Liver (tissue), 9 donors: ENCODE results near the gene RAB29. TPM values are rescaled to one million over a fixed set of nuclear protein-coding genes. Genes with fewer than 3 reads are reported as not detected.

Experiments used
- DNase-seq: peaks from one replicate; pipeline ENCODE4 v3.0.0-alpha.2; 2017; ENCODE audit warnings: low spot score
- H3K27ac ChIP-seq, 2 donors: one replicate each; pipeline ENCODE4 v1.7.0; 2013; ENCODE audit warnings: inconsistent platforms in 2 of 2, low read length in 2 of 2, control low read depth in 1 of 2, low read depth in 1 of 2, mild to moderate bottlenecking in 1 of 2
- H3K27me3 ChIP-seq, 4 donors: one replicate each; pipeline versions ENCODE4 v1.6.1 to v1.7.0; 2013; ENCODE audit warnings: low read length in 3 of 4, inconsistent platforms in 1 of 4, mild to moderate bottlenecking in 1 of 4, moderate library complexity in 1 of 4; ENCODE audit not compliant: control insufficient read depth in 4 of 4, insufficient read depth in 4 of 4
- H3K36me3 ChIP-seq, 4 donors: one replicate each; pipeline versions ENCODE4 v1.6.1 to v1.7.0; 2013; ENCODE audit warnings: low read length in 3 of 4, mild to moderate bottlenecking in 3 of 4, low read depth in 1 of 4, moderate library complexity in 1 of 4; ENCODE audit not compliant: control insufficient read depth in 4 of 4, insufficient read depth in 3 of 4
- H3K4me1 ChIP-seq, 4 donors: one replicate each; pipeline versions ENCODE4 v1.6.1 to v1.7.0; 2013; ENCODE audit warnings: low read length in 3 of 4, mild to moderate bottlenecking in 3 of 4, moderate library complexity in 1 of 4; ENCODE audit not compliant: control insufficient read depth in 4 of 4, insufficient read depth in 4 of 4
- H3K4me3 ChIP-seq, 3 donors: one replicate each; pipeline versions ENCODE4 v1.6.1 to v1.7.0; 2013; ENCODE audit warnings: low read length in 3 of 3, control low read depth in 1 of 3, low read depth in 1 of 3, mild to moderate bottlenecking in 1 of 3
- H3K9ac ChIP-seq, 2 donors: one replicate each; pipeline ENCODE4 v1.7.0; 2013; ENCODE audit warnings: low read length in 2 of 2, mild to moderate bottlenecking in 2 of 2, moderate library complexity in 2 of 2, control low read depth in 1 of 2, low read depth in 1 of 2
- H3K9me3 ChIP-seq, 4 donors: one replicate each; pipeline versions ENCODE4 v1.6.1 to v1.7.0; 2013; ENCODE audit warnings: low read length in 3 of 4; ENCODE audit not compliant: control insufficient read depth in 4 of 4
- EGR1 ChIP-seq, 2 donors: IDR thresholded peaks; 2 replicates each; pipeline ENCODE4 v1.6.1; 2016 to 2018; ENCODE audit warnings: antibody characterized with exemption in 2 of 2, low read depth in 2 of 2
- FOXA1 ChIP-seq: IDR thresholded peaks from 2 replicates; pipeline ENCODE4 v1.6.1; 2016; ENCODE audit warnings: antibody characterized with exemption
- FOXA2 ChIP-seq: IDR thresholded peaks from 2 replicates; pipeline ENCODE4 v1.6.1; 2016; ENCODE audit warnings: antibody characterized with exemption
- GABPA ChIP-seq, 2 donors: IDR thresholded peaks in 1 of 2; conservative IDR thresholded peaks in 1 of 2; 2 replicates each; pipeline ENCODE4 v1.6.1; 2016; ENCODE audit warnings: antibody characterized with exemption in 2 of 2, mild to moderate bottlenecking in 1 of 2, moderate library complexity in 1 of 2
- HNF4A ChIP-seq, 2 donors: conservative IDR thresholded peaks; 2 replicates each; pipeline ENCODE4 v1.6.1; 2016; ENCODE audit warnings: antibody characterized with exemption in 2 of 2, mild to moderate bottlenecking in 2 of 2
- HNF4G ChIP-seq: IDR thresholded peaks from 2 replicates; pipeline ENCODE4 v1.6.1; 2016; ENCODE audit warnings: antibody characterized with exemption
- JUND ChIP-seq, 2 donors: IDR thresholded peaks; 2 replicates each; pipeline ENCODE4 v1.6.1; 2016; ENCODE audit warnings: antibody characterized with exemption in 2 of 2
- MAX ChIP-seq: IDR thresholded peaks from 2 replicates; pipeline ENCODE4 v1.6.1; 2016; ENCODE audit warnings: antibody characterized with exemption
- NR2F2 ChIP-seq: IDR thresholded peaks from 2 replicates; pipeline ENCODE4 v1.6.1; 2016; ENCODE audit warnings: antibody characterized with exemption
- RAD21 ChIP-seq, 2 donors: IDR thresholded peaks; 2 replicates each; pipeline ENCODE4 v1.6.1; 2016; ENCODE audit warnings: antibody characterized with exemption in 2 of 2, mild to moderate bottlenecking in 2 of 2
- REST ChIP-seq: IDR thresholded peaks from 2 replicates; pipeline ENCODE4 v1.6.1; 2016; ENCODE audit warnings: antibody characterized with exemption, mild to moderate bottlenecking
- RXRA ChIP-seq, 2 donors: IDR thresholded peaks; 2 replicates each; pipeline ENCODE4 v1.6.1; 2017 to 2018; ENCODE audit warnings: antibody characterized with exemption in 2 of 2, mild to moderate bottlenecking in 1 of 2
- SP1 ChIP-seq: IDR thresholded peaks from 2 replicates; pipeline ENCODE4 v1.6.1; 2018; ENCODE audit warnings: antibody characterized with exemption, mild to moderate bottlenecking
- TAF1 ChIP-seq: conservative IDR thresholded peaks from 2 replicates; pipeline ENCODE4 v1.6.1; 2016; ENCODE audit warnings: antibody characterized with exemption, mild to moderate bottlenecking
- YY1 ChIP-seq: IDR thresholded peaks from 2 replicates; pipeline ENCODE4 v1.6.1; 2016; ENCODE audit warnings: antibody characterized with exemption, mild to moderate bottlenecking
- WGBS: extraction: QIAGEN DNeasy Blood & Tissue Kit; methylation state at CpG from one replicate; pipeline ENCODE4 v1.1.7; 2013; 5-methylcytosine and 5-hydroxymethylcytosine counted together
- polyA plus RNA-seq, 2 donors: library from polyadenylated mRNA; stranded (reverse) in 1 of 2; unstranded in 1 of 2; fragments of 200-250 nt in 1 of 2; fragments of >200 nt in 1 of 2; fragmentation: Nextera tagmentation in 1 of 2; extraction: Ambion mirVana in 1 of 2; gene quantifications; one replicate each; pipeline versions ENCODE4 v1.2.1 to v1.2.3, GENCODE V29; 2013 to 2015
- total RNA-seq, 2 donors: library from RNA; depleted of rRNA; stranded (reverse); fragments of >200 nt; gene quantifications; one replicate each; pipeline ENCODE4 v1.2.3, GENCODE V29; 2014
- TF ChIP-seq, protein P1 (sequence below): IDR thresholded peaks from 2 replicates; pipeline ENCODE4 v1.6.1; 2016; ENCODE audit warnings: antibody characterized with exemption
- TF ChIP-seq, protein P2 (sequence below): fragments of 150-350 bp; IDR thresholded peaks from 2 replicates; pipeline ENCODE4 v1.5.1; 2017; ENCODE audit warnings: improper control_type of control experiment, low read depth, low read length; ENCODE audit not compliant: missing input control
- TF ChIP-seq, protein P3 (sequence below): IDR thresholded peaks from 2 replicates; pipeline ENCODE4 v1.6.1; 2016; ENCODE audit warnings: antibody characterized with exemption
- donor health status: healthy.
- donor health status: healthy.
- donor health status: healthy.
- donor health status: healthy.
- donor health status: healthy.

The RAB29 gene
- total and polyA plus RNA-seq, 4 donors, result 11.0 to 25.0 (median 16.0) TPM

DNA sequence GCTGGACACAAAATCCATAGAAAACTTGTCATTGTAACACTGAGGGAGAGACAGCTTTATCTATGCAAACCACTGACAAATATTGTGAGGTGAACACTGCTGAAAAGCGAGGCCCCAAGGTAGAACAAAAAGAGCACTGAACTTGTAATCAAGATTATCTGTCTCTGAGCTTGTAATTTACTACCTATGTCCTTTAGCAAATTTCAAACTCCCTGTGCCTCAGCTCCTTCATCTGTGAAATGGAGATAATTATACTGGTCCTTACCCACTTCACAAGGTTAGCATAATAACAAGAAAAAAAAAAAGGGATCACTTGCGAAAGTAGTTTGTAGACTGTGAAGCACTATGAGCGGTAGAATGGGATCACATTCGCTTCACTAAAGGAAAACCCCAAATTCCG is 20.4 kb downstream of the RAB29 start (continued):
- TF ChIP-seq, protein P1, sequence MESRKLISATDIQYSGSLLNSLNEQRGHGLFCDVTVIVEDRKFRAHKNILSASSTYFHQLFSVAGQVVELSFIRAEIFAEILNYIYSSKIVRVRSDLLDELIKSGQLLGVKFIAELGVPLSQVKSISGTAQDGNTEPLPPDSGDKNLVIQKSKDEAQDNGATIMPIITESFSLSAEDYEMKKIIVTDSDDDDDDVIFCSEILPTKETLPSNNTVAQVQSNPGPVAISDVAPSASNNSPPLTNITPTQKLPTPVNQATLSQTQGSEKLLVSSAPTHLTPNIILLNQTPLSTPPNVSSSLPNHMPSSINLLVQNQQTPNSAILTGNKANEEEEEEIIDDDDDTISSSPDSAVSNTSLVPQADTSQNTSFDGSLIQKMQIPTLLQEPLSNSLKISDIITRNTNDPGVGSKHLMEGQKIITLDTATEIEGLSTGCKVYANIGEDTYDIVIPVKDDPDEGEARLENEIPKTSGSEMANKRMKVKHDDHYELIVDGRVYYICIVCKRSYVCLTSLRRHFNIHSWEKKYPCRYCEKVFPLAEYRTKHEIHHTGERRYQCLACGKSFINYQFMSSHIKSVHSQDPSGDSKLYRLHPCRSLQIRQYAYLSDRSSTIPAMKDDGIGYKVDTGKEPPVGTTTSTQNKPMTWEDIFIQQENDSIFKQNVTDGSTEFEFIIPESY, result no peak
- TF ChIP-seq RXRA (IDR thresholded peaks at IDR 0.05), result no peak
- no peak for TF ChIP-seq GABPA (IDR thresholded peaks at IDR 0.05 in 1 of 2, conservative IDR thresholded peaks at IDR 0.05 in 1 of 2)
- no peak for TF ChIP-seq FOXA2
- TF ChIP-seq EGR1 (IDR thresholded peaks at IDR 0.05; ENCODE audit: low read depth in 2 of 2), result no peak

GRCh38 chr1:205751036-205751651 is 24.1 kb downstream of the RAB29 start:
- H3K36me3 ChIP-seq, result no peaks in the 10 kb centered on the region
- no peak overlapping the region for H3K9ac ChIP-seq
- TF ChIP-seq GABPA (IDR thresholded peaks at IDR 0.05 in 1 of 2, conservative IDR thresholded peaks at IDR 0.05 in 1 of 2), result no peak
- H3K4me3 ChIP-seq, result no peak overlapping the region
- 87% methylated on average over 13 of the region's 13 CpGs for WGBS
- H3K27ac ChIP-seq, result no peak overlapping the region
- H3K9me3 ChIP-seq, result no peaks in the 10 kb centered on the region
- peaks cover 6 to 25% (median 18%) of the 10 kb centered on the region in 4 donors for H3K4me1 ChIP-seq
- no peak for DNase-seq
- H3K27me3 ChIP-seq, result no peaks in the 10 kb centered on the region

- H3K9me3 ChIP-seq, result no peaks in the 10 kb centered on the region
- under 1% methylated on average over 27 of the region's 27 CpGs for WGBS
- no peaks in the 10 kb centered on the region for H3K36me3 ChIP-seq
- H3K9ac ChIP-seq, result peak within 1 kb of the TSS; percentile 99
- TF ChIP-seq MAX (peak; percentile 45), EGR1 (IDR thresholded peaks at IDR 0.05; ENCODE audit: low read depth in 2 of 2) (peak; percentile 55 to 60), YY1 (peak; percentile 99), FOXA1 (no peak), TAF1 (peak; percentile 94), HNF4A (conservative IDR thresholded peaks at IDR 0.05) (peak; percentile 46 to 67), SP1 (peak; percentile 86), JUND (IDR thresholded peaks at IDR 0.05) (peak; percentile 45 to 52), RXRA (IDR thresholded peaks at IDR 0.05) (peak; percentile 29 to 56), FOXA2 (no peak), REST (peak; percentile 82), GABPA (IDR thresholded peaks at IDR 0.05 in 1 of 2, conservative IDR thresholded peaks at IDR 0.05 in 1 of 2) (peak in 1 of 2 donors; percentile 54), NR2F2 (no peak), RAD21 (IDR thresholded peaks at IDR 0.05) (peak; percentile 39 to 48), HNF4G (no peak)
- TF ChIP-seq, protein P2, sequence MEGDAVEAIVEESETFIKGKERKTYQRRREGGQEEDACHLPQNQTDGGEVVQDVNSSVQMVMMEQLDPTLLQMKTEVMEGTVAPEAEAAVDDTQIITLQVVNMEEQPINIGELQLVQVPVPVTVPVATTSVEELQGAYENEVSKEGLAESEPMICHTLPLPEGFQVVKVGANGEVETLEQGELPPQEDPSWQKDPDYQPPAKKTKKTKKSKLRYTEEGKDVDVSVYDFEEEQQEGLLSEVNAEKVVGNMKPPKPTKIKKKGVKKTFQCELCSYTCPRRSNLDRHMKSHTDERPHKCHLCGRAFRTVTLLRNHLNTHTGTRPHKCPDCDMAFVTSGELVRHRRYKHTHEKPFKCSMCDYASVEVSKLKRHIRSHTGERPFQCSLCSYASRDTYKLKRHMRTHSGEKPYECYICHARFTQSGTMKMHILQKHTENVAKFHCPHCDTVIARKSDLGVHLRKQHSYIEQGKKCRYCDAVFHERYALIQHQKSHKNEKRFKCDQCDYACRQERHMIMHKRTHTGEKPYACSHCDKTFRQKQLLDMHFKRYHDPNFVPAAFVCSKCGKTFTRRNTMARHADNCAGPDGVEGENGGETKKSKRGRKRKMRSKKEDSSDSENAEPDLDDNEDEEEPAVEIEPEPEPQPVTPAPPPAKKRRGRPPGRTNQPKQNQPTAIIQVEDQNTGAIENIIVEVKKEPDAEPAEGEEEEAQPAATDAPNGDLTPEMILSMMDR, result no peak
- TF ChIP-seq, protein P3, sequence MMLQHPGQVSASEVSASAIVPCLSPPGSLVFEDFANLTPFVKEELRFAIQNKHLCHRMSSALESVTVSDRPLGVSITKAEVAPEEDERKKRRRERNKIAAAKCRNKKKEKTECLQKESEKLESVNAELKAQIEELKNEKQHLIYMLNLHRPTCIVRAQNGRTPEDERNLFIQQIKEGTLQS, result peak; percentile 69
- TF ChIP-seq, protein P1, result peak; percentile 74
- H3K4me1 ChIP-seq, result peaks cover 9 to 25% (median 21%) of the 10 kb centered on the region in 4 donors
- DNase-seq, result peak; percentile 94
- no peaks in the 10 kb centered on the region for H3K27me3 ChIP-seq
- H3K4me3 ChIP-seq, result peak within 1 kb of the TSS; percentile 87 to 99 (median 96)
- peak within 1 kb of the TSS; percentile 94 to 96 for H3K27ac ChIP-seq
Measured at GRCh38 chr1:205750138-205751035, 24.9 kb downstream of the RAB29 start, which contains the start of gene NUCKS1. TSS of gene NUCKS1 (minus strand) at chr1:205750182. CDS start at chr1:205749973, 209 bp downstream.
